Stomach smooth muscle (tissue), 2 donors: Measurements from ENCODE around the gene DEFB113.

Experiments
- H3K27ac ChIP-seq: one replicate; pipeline ENCODE4 v1.7.0; 2013; ENCODE audit warnings: mild to moderate bottlenecking, low read length, inconsistent platforms
- H3K27me3 ChIP-seq, 2 donors: one replicate each; pipeline ENCODE4 v1.7.0; 2013; ENCODE audit warnings: low read length in 2 of 2; ENCODE audit not compliant: insufficient read depth in 2 of 2, control insufficient read depth in 1 of 2
- H3K36me3 ChIP-seq, 2 donors: one replicate each; pipeline ENCODE4 v1.7.0; 2013; ENCODE audit warnings: low read length in 2 of 2; ENCODE audit not compliant: control insufficient read depth in 2 of 2, insufficient read depth in 2 of 2
- H3K4me1 ChIP-seq: one replicate; pipeline ENCODE4 v1.7.0; 2013; ENCODE audit warnings: low read length; ENCODE audit not compliant: control insufficient read depth, insufficient read depth
- H3K4me3 ChIP-seq, 2 donors: one replicate each; pipeline ENCODE4 v1.7.0; 2013; ENCODE audit warnings: low read length in 2 of 2
- H3K9ac ChIP-seq, 2 donors: one replicate each; pipeline ENCODE4 v1.7.0; 2013; ENCODE audit warnings: low read length in 2 of 2, mild to moderate bottlenecking in 1 of 2
- H3K9me3 ChIP-seq, 2 donors: one replicate each; pipeline ENCODE4 v1.7.0; 2013; ENCODE audit warnings: low read length in 2 of 2; ENCODE audit not compliant: control insufficient read depth in 2 of 2
- donor health status: healthy.
- donor health status: Pancreatic carcinoma.

Gene DEFB113

DNA sequence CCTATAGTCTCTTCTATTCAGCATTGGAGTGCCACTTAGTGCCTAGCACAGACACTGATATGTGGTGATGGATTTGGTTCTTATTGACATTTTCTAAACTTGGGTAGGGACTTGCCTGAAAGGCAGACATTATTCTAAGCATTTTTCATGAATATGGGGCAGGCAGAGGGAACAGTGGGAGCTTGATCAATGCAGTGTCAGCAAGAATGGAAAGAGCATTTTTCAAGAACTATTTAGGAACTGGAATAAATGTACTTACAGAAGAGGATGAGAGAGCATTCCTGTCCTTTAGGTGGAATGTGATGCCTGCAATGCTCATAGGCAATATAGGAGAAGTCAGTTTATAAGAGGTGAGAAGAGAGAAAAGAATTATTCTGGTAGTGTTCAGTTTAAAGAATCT lies 31.6 kb downstream of the DEFB113 start:
- Histone ChIP-seq H3K9ac (no peak overlapping the region), H3K27ac (no peak overlapping the region), H3K27me3 (no peaks in the 10 kb centered on the region), H3K4me3 (no peak overlapping the region), H3K36me3 (no peaks in the 10 kb centered on the region), H3K9me3 (no peaks in the 10 kb centered on the region), H3K4me1 (no peaks in the 10 kb centered on the region)

DNA sequence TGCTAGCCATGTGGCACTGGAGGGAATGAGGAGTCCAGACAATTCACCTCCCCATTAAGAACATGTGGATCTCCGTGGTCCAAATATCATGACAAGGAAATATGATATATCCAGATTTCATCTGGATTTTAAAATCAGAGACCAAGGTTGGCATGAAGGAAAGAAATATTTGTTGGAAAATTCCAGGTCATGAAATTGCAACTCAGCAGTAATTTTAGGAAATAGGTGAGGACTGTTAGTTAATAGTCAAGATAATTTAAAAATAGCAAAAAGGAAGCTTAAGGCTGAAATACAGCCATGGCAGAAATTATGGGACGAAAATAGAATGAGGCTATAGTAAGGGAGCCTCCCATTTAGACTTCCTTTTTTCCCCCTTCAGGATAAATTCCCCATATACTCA lies 32.4 kb downstream of the DEFB113 start:
- H3K9ac ChIP-seq = no peak overlapping the region
- H3K27ac ChIP-seq = no peak overlapping the region
- no peaks in the 10 kb centered on the region for H3K36me3 ChIP-seq
- no peaks in the 10 kb centered on the region for H3K9me3 ChIP-seq
- H3K4me3 ChIP-seq = no peak overlapping the region
- no peaks in the 10 kb centered on the region for H3K27me3 ChIP-seq
- no peaks in the 10 kb centered on the region for H3K4me1 ChIP-seq

DNA sequence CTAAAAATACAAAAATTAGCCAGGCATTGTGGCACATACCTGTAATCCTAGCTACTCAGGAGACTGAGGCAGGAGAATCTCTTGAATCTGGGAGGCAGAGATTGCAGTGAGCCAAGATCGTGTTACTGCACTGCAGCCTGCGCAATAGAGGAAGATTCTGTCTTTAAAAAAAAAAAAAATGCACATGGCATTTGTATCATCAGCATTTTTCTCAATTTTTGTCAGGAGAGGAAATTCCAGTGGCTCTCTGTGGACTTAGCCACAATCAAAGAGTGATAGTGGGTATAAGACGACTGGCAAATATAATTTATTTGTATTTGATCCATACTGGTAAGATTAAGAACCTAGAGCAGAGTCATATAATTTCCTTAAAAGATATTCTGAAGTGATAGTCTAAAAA lies 34.0 kb downstream of the DEFB113 start:
- Histone ChIP-seq H3K27ac (no peak overlapping the region), H3K4me1 (no peaks in the 10 kb centered on the region), H3K36me3 (no peaks in the 10 kb centered on the region), H3K27me3 (no peaks in the 10 kb centered on the region), H3K9ac (no peak overlapping the region), H3K9me3 (no peaks in the 10 kb centered on the region), H3K4me3 (no peak overlapping the region)

DNA sequence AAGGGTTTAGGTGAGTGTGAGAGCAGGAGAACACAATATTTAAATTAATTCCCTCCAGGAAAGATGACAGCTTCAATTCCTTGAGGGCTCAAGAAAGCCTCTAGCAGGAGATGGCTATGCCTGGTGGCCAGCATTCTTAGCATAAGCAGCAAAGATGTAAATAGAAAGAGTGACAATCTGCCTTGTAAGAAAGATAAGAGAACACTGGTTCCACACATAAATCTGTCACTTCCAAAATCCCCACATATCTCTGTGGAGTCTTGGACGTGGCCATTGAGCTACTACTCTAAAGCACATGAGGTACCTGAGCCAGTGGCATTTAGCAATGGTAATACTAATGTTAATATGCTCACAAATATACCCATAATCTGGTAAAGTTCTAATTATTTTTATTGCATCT lies 34.7 kb downstream of the DEFB113 start:
- H3K9me3 ChIP-seq = no peaks in the 10 kb centered on the region
- H3K4me3 ChIP-seq = no peak overlapping the region

DNA sequence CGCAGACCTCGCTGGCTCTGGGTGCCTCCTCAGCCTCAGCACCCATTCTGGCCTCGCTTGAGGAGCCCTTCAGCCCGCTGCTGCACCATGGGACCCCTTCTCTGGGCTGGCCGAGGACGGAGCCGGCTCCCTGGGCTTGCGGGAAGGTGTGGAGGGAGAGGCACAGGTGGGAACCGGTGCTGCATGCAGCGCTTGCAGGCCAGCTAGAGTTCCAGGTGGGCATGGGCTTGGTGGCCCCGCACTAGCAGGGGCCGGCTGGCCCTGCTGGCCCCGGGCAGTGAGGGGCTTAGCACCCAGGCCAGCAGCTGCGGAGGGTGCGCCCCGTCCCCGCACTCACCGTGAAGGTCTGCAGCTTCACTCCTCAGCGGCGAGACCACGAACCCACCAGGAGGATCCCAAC lies 35.9 kb downstream of the DEFB113 start:
- no peaks in the 10 kb centered on the region for H3K4me1 ChIP-seq
- no peaks in the 10 kb centered on the region for H3K27me3 ChIP-seq
- no peak overlapping the region for H3K4me3 ChIP-seq
- H3K9ac ChIP-seq = no peak overlapping the region
- no peaks in the 10 kb centered on the region for H3K9me3 ChIP-seq
- H3K27ac ChIP-seq = no peak overlapping the region
- no peaks in the 10 kb centered on the region for H3K36me3 ChIP-seq

More for the DNA sequence above, 34.7 kb downstream of the DEFB113 start:
- Histone ChIP-seq H3K9ac (no peak overlapping the region), H3K4me1 (no peaks in the 10 kb centered on the region), H3K36me3 (no peaks in the 10 kb centered on the region), H3K27ac (no peak overlapping the region), H3K27me3 (no peaks in the 10 kb centered on the region)

DNA sequence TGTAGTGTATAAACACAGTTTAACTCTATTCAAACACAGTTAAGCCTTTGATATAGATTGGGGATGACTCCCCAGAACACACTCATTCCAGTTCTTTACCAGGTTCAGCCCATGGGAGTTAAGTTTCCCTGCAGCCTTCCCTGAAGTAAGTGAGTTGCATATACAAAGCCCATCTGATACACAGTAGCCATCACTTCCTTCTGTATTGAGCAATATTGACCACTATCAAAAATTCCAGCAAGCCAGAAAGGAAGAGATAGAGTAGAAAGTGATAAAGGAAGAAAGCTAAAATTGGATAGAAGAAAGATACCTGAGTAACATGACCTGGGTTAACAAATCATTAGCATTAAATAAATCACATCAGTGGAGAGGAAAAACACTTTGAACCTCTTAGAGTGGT lies 40.1 kb downstream of the DEFB113 start:
- Histone ChIP-seq H3K4me1 (no peaks in the 10 kb centered on the region), H3K36me3 (no peaks in the 10 kb centered on the region), H3K4me3 (no peak overlapping the region)

DNA sequence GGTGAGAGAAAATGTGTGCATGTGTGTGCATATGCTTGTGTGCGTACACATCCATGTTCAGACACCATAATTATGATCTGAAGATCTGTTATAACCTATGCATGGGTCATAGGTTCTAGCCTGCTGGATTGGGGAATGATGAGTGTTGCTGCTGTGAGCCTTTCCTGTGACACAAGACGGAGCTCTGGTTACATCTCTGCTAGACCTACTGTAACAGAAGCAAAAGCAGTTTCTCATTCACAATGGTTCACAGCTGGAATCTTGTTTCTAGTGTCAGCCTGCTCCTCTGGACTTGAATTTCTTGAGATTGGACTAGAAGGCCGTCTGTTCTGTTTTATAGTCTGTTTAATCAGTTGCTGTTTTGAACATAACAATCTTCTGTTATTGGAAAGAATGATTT lies 45.6 kb downstream of the DEFB113 start:
- H3K27ac ChIP-seq = no peak overlapping the region
- no peaks in the 10 kb centered on the region for H3K4me1 ChIP-seq
- no peak overlapping the region for H3K9ac ChIP-seq
- H3K36me3 ChIP-seq = no peaks in the 10 kb centered on the region
- no peak overlapping the region for H3K4me3 ChIP-seq
- no peaks in the 10 kb centered on the region for H3K9me3 ChIP-seq
- H3K27me3 ChIP-seq = no peaks in the 10 kb centered on the region

More for the DNA sequence above, 40.1 kb downstream of the DEFB113 start:
- Histone ChIP-seq H3K27me3 (no peaks in the 10 kb centered on the region), H3K27ac (no peak overlapping the region), H3K9ac (no peak overlapping the region), H3K9me3 (no peaks in the 10 kb centered on the region)

DNA sequence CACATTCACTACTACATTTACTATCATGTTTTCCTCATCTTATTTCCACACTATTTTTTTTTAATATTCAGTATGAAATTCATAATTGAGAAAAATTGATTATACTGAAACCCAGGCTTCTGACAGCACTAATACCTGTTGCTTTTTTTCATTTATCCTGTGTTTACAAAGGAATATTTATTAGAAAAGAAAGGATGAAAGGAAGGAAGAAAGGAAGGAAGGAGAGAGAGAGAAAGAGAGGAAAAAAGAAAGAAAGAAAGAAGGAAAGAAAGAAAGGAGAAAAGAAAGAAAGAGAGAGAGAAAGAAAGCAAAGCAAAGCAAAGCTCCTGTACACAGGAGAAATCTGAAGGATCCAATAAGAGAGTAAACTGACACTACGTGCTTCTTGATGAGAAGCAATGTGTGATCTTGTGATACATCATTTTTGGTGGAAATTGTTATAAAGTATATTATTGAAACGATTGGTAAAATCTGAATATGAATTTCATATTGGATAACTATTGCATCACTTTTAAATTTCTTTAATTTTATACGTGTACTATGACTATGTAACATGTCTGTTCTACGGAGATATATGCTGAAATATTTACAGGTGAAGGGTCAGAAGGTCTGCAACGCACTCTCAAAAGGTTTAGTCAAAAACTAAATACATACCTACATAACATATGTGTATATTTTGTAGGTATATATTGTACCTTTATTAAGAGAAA lies 49.3 kb downstream of the DEFB113 start:
- H3K27ac ChIP-seq = no peak overlapping the region
- no peak overlapping the region for H3K9ac ChIP-seq
- no peaks in the 10 kb centered on the region for H3K9me3 ChIP-seq
- H3K4me3 ChIP-seq = no peak overlapping the region
- no peaks in the 10 kb centered on the region for H3K4me1 ChIP-seq
- no peaks in the 10 kb centered on the region for H3K36me3 ChIP-seq
- no peaks in the 10 kb centered on the region for H3K27me3 ChIP-seq

DNA sequence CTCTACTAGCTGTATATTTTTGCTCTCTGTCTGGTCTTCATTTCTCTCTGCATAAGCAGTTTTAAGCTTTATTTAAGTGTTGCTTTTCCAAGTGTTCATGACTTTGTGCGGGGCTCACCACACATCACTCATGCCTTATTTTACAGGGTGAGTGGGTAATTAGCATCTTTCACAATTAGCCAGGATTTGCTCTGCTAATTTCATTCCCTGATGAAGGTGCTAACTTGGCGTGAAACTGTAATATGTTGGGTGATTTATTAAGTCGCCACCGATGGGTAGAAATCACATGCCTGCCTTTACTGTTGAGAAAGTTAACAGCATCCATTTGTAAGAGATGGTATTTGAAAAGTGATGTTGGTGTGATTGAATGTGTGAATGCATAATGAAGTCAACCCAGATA lies 50.2 kb downstream of the DEFB113 start:
- H3K9ac ChIP-seq = no peak overlapping the region
- H3K27me3 ChIP-seq = no peaks in the 10 kb centered on the region
- H3K4me1 ChIP-seq = no peaks in the 10 kb centered on the region
- H3K4me3 ChIP-seq = no peak overlapping the region
- H3K36me3 ChIP-seq = no peaks in the 10 kb centered on the region
- H3K9me3 ChIP-seq = no peaks in the 10 kb centered on the region
- no peak overlapping the region for H3K27ac ChIP-seq

DNA sequence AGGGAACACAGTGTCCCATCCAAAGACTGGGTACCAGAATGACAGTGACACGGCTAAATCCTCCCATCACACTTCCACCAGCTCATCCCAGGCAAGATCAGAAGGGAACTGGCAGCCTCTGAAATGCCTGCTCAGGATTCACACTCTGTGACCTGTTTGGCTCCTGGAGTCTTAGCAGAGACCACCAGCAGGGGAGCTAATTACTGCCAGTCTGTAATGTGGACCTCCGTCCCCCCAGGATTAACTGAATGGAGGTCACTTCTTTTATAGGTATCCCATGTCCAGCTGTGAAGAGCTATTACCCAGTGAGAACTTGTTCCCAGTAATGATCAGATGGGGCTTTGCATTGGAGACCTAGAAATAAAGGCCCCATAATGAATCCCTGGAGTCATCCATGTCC lies 50.6 kb downstream of the DEFB113 start:
- Histone ChIP-seq H3K27ac (no peak overlapping the region), H3K9ac (no peak overlapping the region), H3K9me3 (no peaks in the 10 kb centered on the region), H3K4me1 (no peaks in the 10 kb centered on the region), H3K4me3 (no peak overlapping the region), H3K27me3 (no peaks in the 10 kb centered on the region), H3K36me3 (no peaks in the 10 kb centered on the region)
